Panc1 (cell line): Measurements from ENCODE around the gene PHLPP1. TPM values are rescaled to one million over a fixed set of nuclear protein-coding genes. Genes with fewer than 3 reads are reported as not detected.

Source experiments
- ATAC-seq: fragments of 200-7000 bp; cut with Tn5 transposase; 2 replicates; pipeline ENCODE4 v1.9.1; 2020; ENCODE audit warnings: mild to moderate bottlenecking, moderate library complexity
- BruUV-seq: library from RNA; stranded (reverse); fragments of 400-500 nt; replicated peaks from 2 replicates; lab custom pipeline; 2021; lab: Mats Ljungman, UMichigan
- CTCF ChIA-PET: fragments of 300-600 bp; sonication (Branson Sonifier 250); formaldehyde crosslinking; loops from one replicate; lab custom pipeline; 2022; ENCODE audit warnings: antibody characterized with exemption; lab: Charles Lee
- POLR2A ChIA-PET: fragments of 300-600 bp; sonication (Branson Sonifier 250); formaldehyde crosslinking; loops from one replicate; lab custom pipeline; 2022; ENCODE audit warnings: antibody characterized with exemption; lab: Charles Lee
- DNase-seq: peaks from one replicate; pipeline ENCODE4 v3.0.0-alpha.2; 2010; ENCODE audit warnings: low read depth, low spot score
- H3K27ac ChIP-seq: 2 replicates; pipeline ENCODE4 v1.5.1; 2011; ENCODE audit warnings: mild to moderate bottlenecking, low read length, inconsistent platforms
- H3K27me3 ChIP-seq: fragments of 200-500 bp; sonication (Bioruptor generic); 2 replicates; pipeline ENCODE4 v1.6.0; 2014; ENCODE audit warnings: low read length, inconsistent platforms; ENCODE audit not compliant: control insufficient read depth, insufficient read depth
- H3K36me3 ChIP-seq: fragments of 200-500 bp; sonication (Bioruptor generic); 2 replicates; pipeline ENCODE4 v1.5.1; 2014; ENCODE audit warnings: inconsistent platforms, mild to moderate bottlenecking, low read length, moderate library complexity; ENCODE audit not compliant: control insufficient read depth, insufficient read depth
- H3K4me1 ChIP-seq: 2 replicates; pipeline ENCODE4 v1.5.1; 2011; ENCODE audit warnings: inconsistent platforms, mild to moderate bottlenecking, low read length, moderate library complexity; ENCODE audit not compliant: control insufficient read depth, insufficient read depth
- H3K4me3 ChIP-seq, 2 experiments: 2 replicates each; pipeline ENCODE4 v1.5.1; 2011 to 2012; ENCODE audit warnings: low read depth in 2 of 2, low read length in 2 of 2, mild to moderate bottlenecking in 2 of 2, inconsistent platforms in 1 of 2, moderate library complexity in 1 of 2
- H3K9me3 ChIP-seq: fragments of 200-500 bp; sonication (Bioruptor generic); 2 replicates; pipeline ENCODE4 v1.5.1; 2014; ENCODE audit warnings: low read depth, mild to moderate bottlenecking, inconsistent platforms, low read length, moderate library complexity; ENCODE audit not compliant: control insufficient read depth, insufficient read depth
- POLR2AphosphoS5 ChIP-seq: IDR thresholded peaks from 2 replicates; pipeline ENCODE4 v1.6.1; 2012; ENCODE audit warnings: mild to moderate bottlenecking, low read depth, low read length, moderate library complexity
- SIN3A ChIP-seq: IDR thresholded peaks from 2 replicates; pipeline ENCODE4 v1.6.1; 2012; ENCODE audit warnings: low read depth, mild to moderate bottlenecking, low read length, moderate library complexity, borderline replicate concordance; ENCODE audit not compliant: insufficient read depth
- TCF7L2 ChIP-seq: IDR thresholded peaks from 2 replicates; pipeline ENCODE4 v1.6.1; 2011; ENCODE audit warnings: mild to moderate bottlenecking, low read depth, low read length, inconsistent platforms
- in situ Hi-C: cut with HindIII; loops from 2 replicates; pipeline ENCODE4 v1.10.0; 2016; ENCODE audit warnings: low sequenced_read_pairs, low pct_unique_long_range_greater_than_20kb
- intact Hi-C: fragments of 100-400 bp; cut with micrococcal nuclease; formaldehyde crosslinking; loops from one replicate; pipeline ENCODE4 v1.10.0; 2022; ENCODE audit not compliant: unreplicated experiment
- total RNA-seq: library from RNA; stranded (reverse); gene quantifications from one replicate; pipeline ENCODE4 v1.2.1, GENCODE V29; 2021; ENCODE audit not compliant: unreplicated experiment
- TF ChIP-seq, protein P1 (sequence below): fragments of 450-650 bp; IDR thresholded peaks from 2 replicates; pipeline ENCODE4 v1.5.1; 2017; ENCODE audit warnings: mild to moderate bottlenecking
- TF ChIP-seq, protein P2 (sequence below), 2 experiments: IDR thresholded peaks; 2 replicates each; pipeline ENCODE4 v1.6.1; 2011 to 2012; ENCODE audit warnings: low read depth in 2 of 2, control low read depth in 1 of 2, low read length in 1 of 2, mild to moderate bottlenecking in 1 of 2, moderate library complexity in 1 of 2; ENCODE audit not compliant: insufficient read depth in 1 of 2

PHLPP1 gene
- total RNA-seq, 1 experiment from 2014 or later = 6.3 TPM

DNA sequence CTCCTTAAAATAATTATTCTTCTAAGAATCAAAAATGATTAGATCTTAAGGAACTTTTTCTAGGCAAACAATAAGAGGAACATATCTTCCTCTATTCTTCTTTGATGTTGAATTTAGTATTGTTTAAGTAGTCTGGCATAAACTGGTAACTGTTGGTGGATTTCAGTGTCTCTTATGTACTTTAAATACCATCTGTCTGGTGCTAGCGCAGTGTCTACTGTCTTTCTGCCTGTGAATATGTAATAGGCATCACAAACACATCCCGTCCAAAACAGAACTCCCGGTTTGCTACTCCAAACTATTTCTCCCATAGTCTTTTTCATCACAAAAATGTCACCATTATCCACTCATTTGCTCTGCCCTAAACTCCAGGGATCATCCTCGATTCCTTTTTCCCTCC lies 281.7 kb downstream of the PHLPP1 start:
- Histone ChIP-seq H3K4me3 (no peak overlapping the region), H3K9me3 (no peaks in the 10 kb centered on the region), H3K27me3 (no peaks in the 10 kb centered on the region), H3K27ac (no peak overlapping the region), H3K36me3 (no peaks in the 10 kb centered on the region), H3K4me1 (no peaks in the 10 kb centered on the region)
- intact Hi-C loops (no loop called here), in situ Hi-C loops (no loop called here)
- TF ChIP-seq SIN3A (no peak), TCF7L2 (no peak), POLR2AphosphoS5 (no peak)
- TF ChIP-seq, protein P1, sequence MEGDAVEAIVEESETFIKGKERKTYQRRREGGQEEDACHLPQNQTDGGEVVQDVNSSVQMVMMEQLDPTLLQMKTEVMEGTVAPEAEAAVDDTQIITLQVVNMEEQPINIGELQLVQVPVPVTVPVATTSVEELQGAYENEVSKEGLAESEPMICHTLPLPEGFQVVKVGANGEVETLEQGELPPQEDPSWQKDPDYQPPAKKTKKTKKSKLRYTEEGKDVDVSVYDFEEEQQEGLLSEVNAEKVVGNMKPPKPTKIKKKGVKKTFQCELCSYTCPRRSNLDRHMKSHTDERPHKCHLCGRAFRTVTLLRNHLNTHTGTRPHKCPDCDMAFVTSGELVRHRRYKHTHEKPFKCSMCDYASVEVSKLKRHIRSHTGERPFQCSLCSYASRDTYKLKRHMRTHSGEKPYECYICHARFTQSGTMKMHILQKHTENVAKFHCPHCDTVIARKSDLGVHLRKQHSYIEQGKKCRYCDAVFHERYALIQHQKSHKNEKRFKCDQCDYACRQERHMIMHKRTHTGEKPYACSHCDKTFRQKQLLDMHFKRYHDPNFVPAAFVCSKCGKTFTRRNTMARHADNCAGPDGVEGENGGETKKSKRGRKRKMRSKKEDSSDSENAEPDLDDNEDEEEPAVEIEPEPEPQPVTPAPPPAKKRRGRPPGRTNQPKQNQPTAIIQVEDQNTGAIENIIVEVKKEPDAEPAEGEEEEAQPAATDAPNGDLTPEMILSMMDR = no peak
- TF ChIP-seq, protein P2, sequence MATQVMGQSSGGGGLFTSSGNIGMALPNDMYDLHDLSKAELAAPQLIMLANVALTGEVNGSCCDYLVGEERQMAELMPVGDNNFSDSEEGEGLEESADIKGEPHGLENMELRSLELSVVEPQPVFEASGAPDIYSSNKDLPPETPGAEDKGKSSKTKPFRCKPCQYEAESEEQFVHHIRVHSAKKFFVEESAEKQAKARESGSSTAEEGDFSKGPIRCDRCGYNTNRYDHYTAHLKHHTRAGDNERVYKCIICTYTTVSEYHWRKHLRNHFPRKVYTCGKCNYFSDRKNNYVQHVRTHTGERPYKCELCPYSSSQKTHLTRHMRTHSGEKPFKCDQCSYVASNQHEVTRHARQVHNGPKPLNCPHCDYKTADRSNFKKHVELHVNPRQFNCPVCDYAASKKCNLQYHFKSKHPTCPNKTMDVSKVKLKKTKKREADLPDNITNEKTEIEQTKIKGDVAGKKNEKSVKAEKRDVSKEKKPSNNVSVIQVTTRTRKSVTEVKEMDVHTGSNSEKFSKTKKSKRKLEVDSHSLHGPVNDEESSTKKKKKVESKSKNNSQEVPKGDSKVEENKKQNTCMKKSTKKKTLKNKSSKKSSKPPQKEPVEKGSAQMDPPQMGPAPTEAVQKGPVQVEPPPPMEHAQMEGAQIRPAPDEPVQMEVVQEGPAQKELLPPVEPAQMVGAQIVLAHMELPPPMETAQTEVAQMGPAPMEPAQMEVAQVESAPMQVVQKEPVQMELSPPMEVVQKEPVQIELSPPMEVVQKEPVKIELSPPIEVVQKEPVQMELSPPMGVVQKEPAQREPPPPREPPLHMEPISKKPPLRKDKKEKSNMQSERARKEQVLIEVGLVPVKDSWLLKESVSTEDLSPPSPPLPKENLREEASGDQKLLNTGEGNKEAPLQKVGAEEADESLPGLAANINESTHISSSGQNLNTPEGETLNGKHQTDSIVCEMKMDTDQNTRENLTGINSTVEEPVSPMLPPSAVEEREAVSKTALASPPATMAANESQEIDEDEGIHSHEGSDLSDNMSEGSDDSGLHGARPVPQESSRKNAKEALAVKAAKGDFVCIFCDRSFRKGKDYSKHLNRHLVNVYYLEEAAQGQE (IDR thresholded peaks at IDR 0.05; ENCODE audit: insufficient read depth in 1 of 2, low read depth in 2 of 2, low read length in 1 of 2) = no peak
- DNase-seq = no peak
- ChIA-PET CTCF (no interaction called here), POLR2A (no interaction called here)
- BruUV-seq = no TSS peak
- ATAC-seq = no peak

DNA sequence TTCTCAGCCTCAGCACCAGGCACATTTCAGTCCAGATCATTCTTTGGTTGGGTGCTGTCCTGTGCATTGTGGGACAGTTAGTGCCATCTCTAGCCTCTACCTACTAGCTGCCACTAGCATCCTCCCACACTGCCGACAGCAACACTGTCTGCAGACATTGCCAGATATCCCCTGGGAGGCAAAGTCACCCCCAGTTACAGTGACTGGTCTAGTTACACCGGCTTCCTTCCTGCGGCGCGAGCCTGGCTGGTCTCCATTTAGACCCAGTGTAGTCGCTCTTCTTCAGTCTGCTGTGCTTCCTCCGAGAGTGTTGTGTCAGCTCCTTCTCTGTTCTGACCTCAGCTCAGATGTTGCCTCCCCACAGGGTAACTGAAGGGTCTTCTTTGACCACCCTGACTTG lies 283.1 kb downstream of the PHLPP1 start:
- no TSS peak for BruUV-seq
- Histone ChIP-seq H3K9me3 (no peaks in the 10 kb centered on the region), H3K27me3 (no peaks in the 10 kb centered on the region), H3K4me1 (no peaks in the 10 kb centered on the region), H3K27ac (no peak overlapping the region), H3K4me3 (no peak overlapping the region), H3K36me3 (no peaks in the 10 kb centered on the region)
- TF ChIP-seq POLR2AphosphoS5 = no peak
- TF ChIP-seq, protein P1 = no peak
- DNase-seq (no peak), ATAC-seq (no peak)
- ChIA-PET CTCF (no interaction called here), POLR2A (no interaction called here)
- in situ Hi-C loops = no loop called here
- intact Hi-C loops = no loop called here
